ENCODE measurements around the gene PPP1R13B.

DNA sequence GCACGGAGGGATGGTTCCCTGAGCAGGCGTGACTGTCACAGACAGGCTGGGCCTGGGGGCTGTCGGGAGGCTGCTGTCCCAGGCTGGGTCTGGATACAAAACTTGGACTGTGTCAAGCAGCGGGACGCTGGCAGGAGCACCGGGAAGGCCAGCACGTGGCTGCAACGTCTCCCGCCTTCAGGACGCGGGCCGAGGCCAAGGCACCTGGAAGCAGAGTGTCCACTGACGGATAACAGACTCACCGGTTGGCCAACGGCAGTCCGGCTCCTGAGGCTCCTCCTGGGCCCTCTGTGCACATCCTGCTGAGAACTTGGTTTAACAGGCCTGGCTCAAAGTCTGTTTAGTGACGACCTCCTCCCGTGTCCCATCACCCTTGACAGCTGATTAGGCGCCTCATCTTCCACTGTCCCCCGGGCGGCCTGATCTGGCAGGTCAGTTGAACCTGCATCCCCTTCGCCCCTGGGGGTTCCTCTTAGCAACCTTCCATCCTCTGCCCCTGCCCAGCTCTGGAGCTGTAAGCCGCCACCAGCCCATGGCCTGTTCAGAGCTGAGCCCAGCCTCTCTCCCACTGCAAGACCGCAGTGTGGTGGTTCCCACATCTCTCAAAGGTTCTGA is 134.6 kb downstream of the PPP1R13B start:
- TF ChIP-seq, protein P1, sequence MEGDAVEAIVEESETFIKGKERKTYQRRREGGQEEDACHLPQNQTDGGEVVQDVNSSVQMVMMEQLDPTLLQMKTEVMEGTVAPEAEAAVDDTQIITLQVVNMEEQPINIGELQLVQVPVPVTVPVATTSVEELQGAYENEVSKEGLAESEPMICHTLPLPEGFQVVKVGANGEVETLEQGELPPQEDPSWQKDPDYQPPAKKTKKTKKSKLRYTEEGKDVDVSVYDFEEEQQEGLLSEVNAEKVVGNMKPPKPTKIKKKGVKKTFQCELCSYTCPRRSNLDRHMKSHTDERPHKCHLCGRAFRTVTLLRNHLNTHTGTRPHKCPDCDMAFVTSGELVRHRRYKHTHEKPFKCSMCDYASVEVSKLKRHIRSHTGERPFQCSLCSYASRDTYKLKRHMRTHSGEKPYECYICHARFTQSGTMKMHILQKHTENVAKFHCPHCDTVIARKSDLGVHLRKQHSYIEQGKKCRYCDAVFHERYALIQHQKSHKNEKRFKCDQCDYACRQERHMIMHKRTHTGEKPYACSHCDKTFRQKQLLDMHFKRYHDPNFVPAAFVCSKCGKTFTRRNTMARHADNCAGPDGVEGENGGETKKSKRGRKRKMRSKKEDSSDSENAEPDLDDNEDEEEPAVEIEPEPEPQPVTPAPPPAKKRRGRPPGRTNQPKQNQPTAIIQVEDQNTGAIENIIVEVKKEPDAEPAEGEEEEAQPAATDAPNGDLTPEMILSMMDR (IDR thresholded peaks at IDR 0.05 in 4 of 5, conservative IDR thresholded peaks at IDR 0.05 in 1 of 5): no peak
- TF ChIP-seq POLR2A (IDR thresholded peaks at IDR 0.05): no peak
